Measurements from ENCODE around the gene SERBP1. TPM values are rescaled to one million over a fixed set of nuclear protein-coding genes. Genes with fewer than 3 reads are reported as not detected.

The SERBP1 gene
- total RNA-seq, 6 experiments from 2014 or later = 192 to 263 (median 242) TPM

- TF ChIP-seq CTCF (IDR thresholded peaks at IDR 0.05) = no peak
- no peak overlapping the region for H3K27ac Mint-ChIP-seq
- peaks cover 2% of the 10 kb centered on the region; the same call in 1 of the 2 replicates for H3K27me3 Mint-ChIP-seq (ENCODE audit: insufficient read depth)
- H3K36me3 Mint-ChIP-seq (ENCODE audit: low read depth) = peaks cover 15% of the 10 kb centered on the region
- DNase-seq = no peak
- no peaks in the 10 kb centered on the region for H3K9me3 Mint-ChIP-seq
- H3K4me3 Mint-ChIP-seq = no peak overlapping the region
- H3K4me1 Mint-ChIP-seq (ENCODE audit: low read depth) = peaks cover 44% of the 10 kb centered on the region
Measured at GRCh38 chr1:67433837-67434236, 3.6 kb upstream of the SERBP1 start.

- H3K36me3 Mint-ChIP-seq (ENCODE audit: low read depth) = peaks cover 25% of the 10 kb centered on the region
- peaks cover 49% of the 10 kb centered on the region for H3K4me1 Mint-ChIP-seq (ENCODE audit: low read depth)
- TF ChIP-seq CTCF (IDR thresholded peaks at IDR 0.05) = no peak
- no peak overlapping the region for H3K4me3 Mint-ChIP-seq
- H3K27ac Mint-ChIP-seq = no peak overlapping the region
- H3K27me3 Mint-ChIP-seq (ENCODE audit: insufficient read depth) = peaks cover 2% of the 10 kb centered on the region; the same call in 1 of the 2 replicates
- no peak for DNase-seq
- H3K9me3 Mint-ChIP-seq = no peaks in the 10 kb centered on the region
Measured at GRCh38 chr1:67432745-67433144, 2.5 kb upstream of the SERBP1 start.

GRCh38 chr1:67431869-67432578 lies 1.8 kb upstream of the SERBP1 start:
- peak overlapping the region; percentile 97 for H3K4me3 Mint-ChIP-seq
- no peak for DNase-seq

DNA sequence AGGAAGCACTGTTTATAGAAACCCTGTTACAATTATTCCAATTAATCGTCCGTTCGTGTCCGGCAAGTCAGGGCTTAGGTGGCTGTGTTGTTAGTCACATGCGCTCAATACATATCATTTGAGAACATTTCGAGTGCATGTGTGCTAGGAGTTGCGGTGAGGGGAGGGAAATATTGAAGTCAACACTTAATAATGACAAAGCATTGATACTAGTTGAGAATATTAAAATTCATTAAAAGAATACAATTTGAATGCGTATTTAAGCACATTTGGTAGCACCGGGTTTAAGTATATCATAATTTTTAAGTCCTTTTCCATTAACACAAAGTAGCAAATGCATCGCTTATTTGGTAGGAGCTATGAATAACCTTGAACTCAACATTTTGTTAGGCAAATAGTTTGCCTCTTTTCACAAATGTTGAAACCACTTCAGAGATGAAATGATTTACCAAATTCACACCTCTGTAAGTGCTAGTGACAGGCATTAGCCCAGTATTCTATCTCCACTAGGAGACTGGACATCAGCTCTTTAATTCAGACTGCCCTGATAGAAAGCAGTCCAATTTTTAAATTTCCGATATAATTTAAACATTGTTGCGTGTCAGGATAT lies 1.1 kb upstream of the SERBP1 start:
- H3K36me3 Mint-ChIP-seq (ENCODE audit: low read depth) = peaks cover 37% of the 10 kb centered on the region

More at GRCh38 chr1:67431869-67432578, 1.8 kb upstream of the SERBP1 start:
- H3K27ac Mint-ChIP-seq = no peak overlapping the region; the same call in 1 of the 2 replicates
- H3K9me3 Mint-ChIP-seq = no peaks in the 10 kb centered on the region
- peaks cover 2% of the 10 kb centered on the region; the same call in 1 of the 2 replicates for H3K27me3 Mint-ChIP-seq (ENCODE audit: insufficient read depth)
- peaks cover 33% of the 10 kb centered on the region for H3K36me3 Mint-ChIP-seq (ENCODE audit: low read depth)
- no peak for TF ChIP-seq CTCF (IDR thresholded peaks at IDR 0.05)
- peaks cover 56% of the 10 kb centered on the region for H3K4me1 Mint-ChIP-seq (ENCODE audit: low read depth)

More for the DNA sequence above, 1.1 kb upstream of the SERBP1 start:
- H3K27me3 Mint-ChIP-seq (ENCODE audit: insufficient read depth) = peaks cover 2% of the 10 kb centered on the region; the same call in 1 of the 2 replicates
- H3K4me1 Mint-ChIP-seq (ENCODE audit: low read depth) = peaks cover 64% of the 10 kb centered on the region
- peak overlapping the region; percentile 97 for H3K4me3 Mint-ChIP-seq
- TF ChIP-seq CTCF (IDR thresholded peaks at IDR 0.05) = no peak
- no peak for DNase-seq
- H3K9me3 Mint-ChIP-seq = no peaks in the 10 kb centered on the region
- peak overlapping the region; percentile 99 for H3K27ac Mint-ChIP-seq
